ENCODE measurements around the gene TREML1.

- TF ChIP-seq CTCF (conservative IDR thresholded peaks at IDR 0.05; ENCODE audit: low read depth in 2 of 2) (no peak), POLR2AphosphoS5 (IDR thresholded peaks at IDR 0.05; ENCODE audit: low read depth) (no peak), EZH2 (IDR thresholded peaks at IDR 0.05; ENCODE audit: low read depth, unreplicated experiment) (no peak), EZH2phosphoT487 (IDR thresholded peaks at IDR 0.05; ENCODE audit: unreplicated experiment) (no peak), REST (IDR thresholded peaks at IDR 0.05; ENCODE audit: unreplicated experiment) (no peak), CREB1 (CRISPR knock-in tag; IDR thresholded peaks at IDR 0.05; ENCODE audit: low read depth) (no peak), JUNB (IDR thresholded peaks at IDR 0.05; ENCODE audit: unreplicated experiment) (no peak), ZNF331 (CRISPR knock-in tag; IDR thresholded peaks at IDR 0.05; ENCODE audit: low read depth) (no peak)
Measured at GRCh38 chr6:41111017-41111416, 43.1 kb downstream of the TREML1 start.

All from GM23338 (cell line).